Measurements from ENCODE around the gene HNF1A. TPM values are rescaled to one million over a fixed set of nuclear protein-coding genes. Genes with fewer than 3 reads are reported as not detected.

Gene HNF1A
- total RNA-seq, 6 experiments from 2014 or later = 9.8 to 20.5 (median 19.0) TPM

DNA sequence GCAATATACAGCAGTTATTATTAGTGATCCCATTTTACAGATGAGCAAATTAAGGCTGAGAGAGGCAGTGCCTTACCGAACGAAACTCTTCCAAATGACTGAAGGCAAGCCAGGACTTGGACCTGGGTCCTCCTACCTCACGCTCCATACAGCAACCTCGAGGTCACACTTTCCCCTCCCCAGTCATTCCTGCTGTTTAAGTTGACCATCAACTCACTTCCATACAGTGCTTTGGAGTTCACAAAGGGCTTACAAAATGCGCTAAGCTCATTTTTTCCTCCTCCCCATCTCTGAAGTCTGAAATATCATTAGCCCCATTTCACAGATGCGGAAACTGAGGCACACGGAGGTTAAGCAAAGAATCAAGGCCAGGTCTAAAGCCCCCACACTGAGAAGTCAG, 4.3 kb downstream of the HNF1A start:
- DNase-seq (no peak), ATAC-seq (no peak)
- TF ChIP-seq POLR2A (IDR thresholded peaks at IDR 0.05) (no peak), CTCF (IDR thresholded peaks at IDR 0.05) (no peak)
- Histone ChIP-seq H3K9me3 (no peaks in the 10 kb centered on the region), H3K4me3 (no peak overlapping the region), H3K27me3 (no peaks in the 10 kb centered on the region), H3K36me3 (no peaks in the 10 kb centered on the region), H3K4me1 (peaks cover 0 to 45% (median 22%) of the 10 kb centered on the region in 4 donors), H3K27ac (peak overlapping the region in 1 of 3 donors; percentile 90)
- intact Hi-C loops (cut with DNase I) = no loop called here
- 64% methylated on average over 5 of the region's 7 CpGs for WGBS (ENCODE audit: insufficient coverage, low coverage, low lambda C conversion rate, missing lambda C conversion rate)

DNA sequence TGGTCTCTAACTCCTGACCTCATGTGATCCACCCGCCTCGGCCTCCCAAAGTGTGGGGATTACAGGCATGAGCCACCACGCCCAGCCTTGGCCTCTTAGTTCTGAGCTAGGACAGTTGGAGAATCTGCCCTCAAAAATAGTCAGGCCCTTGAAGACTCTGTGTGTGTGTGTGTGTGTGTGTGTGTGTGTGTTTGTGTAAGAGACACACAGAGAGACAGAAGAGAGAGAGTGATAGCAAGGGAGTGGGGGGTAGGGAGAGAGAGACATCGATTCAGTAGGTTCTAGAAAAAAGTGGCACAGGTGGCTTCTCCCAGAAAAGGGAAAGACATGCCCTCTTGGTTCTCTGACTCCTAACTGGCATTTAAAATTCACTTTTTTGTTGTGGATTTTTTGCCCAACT, 5.4 kb downstream of the HNF1A start:
- ATAC-seq = peak in 1 of 4 donors; percentile 6
- intact Hi-C loops (cut with DNase I) = no loop called here
- peaks cover 0 to 1% (median 0%) of the 10 kb centered on the region in 4 donors for H3K36me3 ChIP-seq
- WGBS (ENCODE audit: insufficient coverage, low coverage, low lambda C conversion rate, missing lambda C conversion rate) = 14% methylated on average over 1 of the region's 4 CpGs
- H3K9me3 ChIP-seq = no peaks in the 10 kb centered on the region
- TF ChIP-seq CTCF (IDR thresholded peaks at IDR 0.05) = no peak
- TF ChIP-seq POLR2A (IDR thresholded peaks at IDR 0.05) = no peak
- H3K4me3 ChIP-seq = no peak overlapping the region
- peak overlapping the region in 2 of 3 donors; percentile 83 to 90 for H3K27ac ChIP-seq
- peaks cover 0 to 45% (median 22%) of the 10 kb centered on the region in 4 donors for H3K4me1 ChIP-seq
- H3K27me3 ChIP-seq = no peaks in the 10 kb centered on the region
- peak in 1 of 3 donors; percentile 39 for DNase-seq

GRCh38 chr12:120984351-120984898, 6.1 kb downstream of the HNF1A start:
- peak overlapping the region in 2 of 3 donors; percentile 83 to 90 for H3K27ac ChIP-seq
- no peaks in the 10 kb centered on the region for H3K27me3 ChIP-seq
- TF ChIP-seq POLR2A (IDR thresholded peaks at IDR 0.05) = no peak
- TF ChIP-seq CTCF (IDR thresholded peaks at IDR 0.05) = no peak
- no peaks in the 10 kb centered on the region for H3K9me3 ChIP-seq
- 41% methylated on average over 3 of the region's 3 CpGs for WGBS (ENCODE audit: insufficient coverage, low coverage, low lambda C conversion rate, missing lambda C conversion rate)
- intact Hi-C loops (cut with DNase I) = no loop called here
- peaks cover 0 to 4% (median 0%) of the 10 kb centered on the region in 4 donors for H3K36me3 ChIP-seq
- peak; percentile 71 to 89 (median 89) for DNase-seq
- H3K4me1 ChIP-seq = peaks cover 0 to 45% (median 22%) of the 10 kb centered on the region in 4 donors
- no peak overlapping the region for H3K4me3 ChIP-seq
- ATAC-seq = peak; percentile 72 to 88 (median 78)

GRCh38 chr12:120988234-120988633, 9.9 kb downstream of the HNF1A start:
- TF ChIP-seq CTCF (IDR thresholded peaks at IDR 0.05) = no peak
- TF ChIP-seq POLR2A (IDR thresholded peaks at IDR 0.05) = no peak
- Histone ChIP-seq H3K4me1 (peaks cover 0 to 26% (median 12%) of the 10 kb centered on the region in 4 donors), H3K9me3 (no peaks in the 10 kb centered on the region), H3K4me3 (no peak overlapping the region), H3K36me3 (peaks cover 0 to 23% (median 3%) of the 10 kb centered on the region in 4 donors), H3K27ac (no peak overlapping the region), H3K27me3 (no peaks in the 10 kb centered on the region)
- intact Hi-C loops (cut with DNase I) = no loop called here
- ATAC-seq = no peak
- WGBS (ENCODE audit: insufficient coverage, low coverage, low lambda C conversion rate, missing lambda C conversion rate) = 73% methylated on average over 4 of the region's 4 CpGs
- peak in 1 of 3 donors; percentile 10 for DNase-seq

All from right lobe of liver (tissue), 6 donors.